CD4-positive, alpha-beta T cell (primary cell): ENCODE measurements around the gene LGALSL. TPM values are rescaled to one million over a fixed set of nuclear protein-coding genes. Genes with fewer than 3 reads are reported as not detected.

Experiments
- ATAC-seq: fragments of 200-7000 bp; cut with Tn5 transposase; one replicate; pipeline ENCODE4 v1.10.0; 2022; ENCODE audit warnings: mild to moderate bottlenecking; ENCODE audit not compliant: poor library complexity
- CTCF ChIA-PET: fragments of 350-600 bp; sonication (Branson Sonifier 250); formaldehyde crosslinking; loops from one replicate; lab custom pipeline; 2021; ENCODE audit warnings: antibody characterized with exemption, inconsistent platforms; lab: Charles Lee
- POLR2A ChIA-PET: fragments of 350-600 bp; sonication (Branson Sonifier 250); formaldehyde crosslinking; loops from one replicate; lab custom pipeline; 2021; ENCODE audit warnings: antibody characterized with exemption, inconsistent platforms; lab: Charles Lee
- DNase-seq, 14 experiments: peaks; one replicate each; pipeline ENCODE4 v3.0.0-alpha.2; 2013 to 2020; ENCODE audit warnings: mixed read lengths in 2 of 14
- H3K27ac ChIP-seq, 2 donors: one replicate each; pipeline versions ENCODE4 v1.5.1 to v1.7.0; 2013; ENCODE audit warnings: low read length in 2 of 2, low read depth in 1 of 2, mild to moderate bottlenecking in 1 of 2
- H3K27me3 ChIP-seq, 2 experiments: 1 replicate in 1 of 2; 2 replicates in 1 of 2; pipeline versions ENCODE4 v1.6.1 to v1.7.0; 2013; ENCODE audit warnings: low read length in 2 of 2, control low read depth in 1 of 2, mild to moderate bottlenecking in 1 of 2, moderate library complexity in 1 of 2; ENCODE audit not compliant: insufficient read depth in 2 of 2, control insufficient read depth in 1 of 2
- H3K36me3 ChIP-seq: one replicate; pipeline ENCODE4 v1.6.1; 2013; ENCODE audit warnings: low read length, control low read depth; ENCODE audit not compliant: insufficient read depth
- H3K4me1 ChIP-seq: one replicate; pipeline ENCODE4 v1.6.1; 2013; ENCODE audit warnings: low read length, control low read depth; ENCODE audit not compliant: insufficient read depth
- H3K4me3 ChIP-seq: one replicate; pipeline ENCODE4 v1.5.1; 2013; ENCODE audit warnings: mild to moderate bottlenecking, low read length, moderate library complexity
- H3K9me3 ChIP-seq, 2 experiments: 1 replicate in 1 of 2; 2 replicates in 1 of 2; pipeline versions ENCODE4 v1.6.1 to v1.7.0; 2013; ENCODE audit warnings: low read length in 2 of 2, mild to moderate bottlenecking in 2 of 2, control low read depth in 1 of 2, moderate library complexity in 1 of 2; ENCODE audit not compliant: control insufficient read depth in 1 of 2, insufficient read depth in 1 of 2
- H3K27ac Mint-ChIP-seq: one replicate; pipeline ENCODE4 v1.8.0; 2020; ENCODE audit warnings: mixed read lengths
- H3K27me3 Mint-ChIP-seq: one replicate; pipeline ENCODE4 v1.8.0; 2021; ENCODE audit warnings: mixed read lengths
- H3K36me3 Mint-ChIP-seq: one replicate; pipeline ENCODE4 v1.8.0; 2021; ENCODE audit warnings: low read depth, mixed read lengths
- H3K4me1 Mint-ChIP-seq: one replicate; pipeline ENCODE4 v1.8.0; 2021; ENCODE audit warnings: low read depth, mixed read lengths
- H3K4me3 Mint-ChIP-seq: one replicate; pipeline ENCODE4 v1.8.0; 2020; ENCODE audit warnings: mild to moderate bottlenecking, mixed read lengths
- H3K9me3 Mint-ChIP-seq: one replicate; pipeline ENCODE4 v1.8.0; 2020; ENCODE audit warnings: mixed read lengths
- CTCF ChIP-seq: fragments of 200-600 bp; IDR thresholded peaks from one replicate; pipeline ENCODE4 v1.8.0; 2022; ENCODE audit warnings: antibody characterized with exemption, mild to moderate bottlenecking
- intact Hi-C, 2 experiments: fragments of 100-400 bp; cut with DNase I in 1 of 2; cut with micrococcal nuclease in 1 of 2; formaldehyde crosslinking; loops; one replicate each; pipeline versions ENCODE4 v1.15.1 to v1.9.0; 2023 to 2025; cut with DNase I, micrococcal nuclease
- total RNA-seq, 174 experiments: library from RNA in 2 of 174; stranded (reverse) in 2 of 174; gene quantifications; one replicate each; pipeline ENCODE4 v1.2.3 and lab custom pipeline; 2021 to 2026

Gene LGALSL
- total RNA-seq, 2 experiments from 2014 or later: 0.22 to 0.31 TPM

GRCh38 chr2:64422466-64422865, 31.5 kb upstream of the LGALSL start:
- Histone ChIP-seq H3K4me3 (no peak overlapping the region), H3K27ac (no peak overlapping the region), H3K27me3 (no peaks in the 10 kb centered on the region), H3K9me3 (no peaks in the 10 kb centered on the region), H3K36me3 (no peaks in the 10 kb centered on the region), H3K4me1 (no peaks in the 10 kb centered on the region)
- CTCF ChIA-PET: no interaction called here
- H3K9me3 Mint-ChIP-seq: no peaks in the 10 kb centered on the region
- H3K4me1 Mint-ChIP-seq: no peaks in the 10 kb centered on the region
- DNase-seq (no peak), ATAC-seq (no peak)
- H3K27ac Mint-ChIP-seq: no peak overlapping the region
- no peak overlapping the region for H3K4me3 Mint-ChIP-seq
- no peak for TF ChIP-seq CTCF
- intact Hi-C loops: no loop called here
- POLR2A ChIA-PET: no interaction called here
- no peaks in the 10 kb centered on the region for H3K36me3 Mint-ChIP-seq
- H3K27me3 Mint-ChIP-seq: no peaks in the 10 kb centered on the region

GRCh38 chr2:64423303-64423702, 30.7 kb upstream of the LGALSL start:
- DNase-seq: no peak
- H3K9me3 ChIP-seq: no peaks in the 10 kb centered on the region
- H3K4me3 ChIP-seq: no peak overlapping the region
- Mint-ChIP-seq H3K27me3 (no peaks in the 10 kb centered on the region), H3K27ac (no peak overlapping the region), H3K4me1 (no peaks in the 10 kb centered on the region), H3K4me3 (no peak overlapping the region), H3K36me3 (no peaks in the 10 kb centered on the region), H3K9me3 (no peaks in the 10 kb centered on the region)
- H3K27me3 ChIP-seq: no peaks in the 10 kb centered on the region
- no peak overlapping the region for H3K27ac ChIP-seq
- ATAC-seq: no peak
- ChIA-PET POLR2A (interaction anchor here (1.0 kb wide), 1 partner anchor 12 kb away, joined by 3 read pairs; no protein-coding TSS in a partner anchor), CTCF (no interaction called here)
- intact Hi-C loops: no loop called here
- TF ChIP-seq CTCF: no peak
- H3K4me1 ChIP-seq: no peaks in the 10 kb centered on the region
- H3K36me3 ChIP-seq: no peaks in the 10 kb centered on the region

- ATAC-seq: no peak
- H3K4me3 Mint-ChIP-seq: no peak overlapping the region
- H3K4me1 ChIP-seq: no peaks in the 10 kb centered on the region
- POLR2A ChIA-PET: no interaction called here
- no peaks in the 10 kb centered on the region for H3K4me1 Mint-ChIP-seq
- no peak overlapping the region for H3K27ac ChIP-seq
- H3K36me3 ChIP-seq: no peaks in the 10 kb centered on the region
- H3K9me3 Mint-ChIP-seq: no peaks in the 10 kb centered on the region
- no peak overlapping the region for H3K27ac Mint-ChIP-seq
- H3K27me3 Mint-ChIP-seq: no peaks in the 10 kb centered on the region
- DNase-seq: no peak
- no peak overlapping the region for H3K4me3 ChIP-seq
- no peaks in the 10 kb centered on the region for H3K9me3 ChIP-seq
- intact Hi-C loops: no loop called here
- H3K36me3 Mint-ChIP-seq: no peaks in the 10 kb centered on the region
- CTCF ChIA-PET: no interaction called here
- TF ChIP-seq CTCF: no peak
- no peaks in the 10 kb centered on the region for H3K27me3 ChIP-seq
Measured at GRCh38 chr2:64424416-64424987, 29.5 kb upstream of the LGALSL start.
